Spleen (tissue), 11 donors: Measurements from ENCODE around the gene GPR3. TPM values are rescaled to one million over a fixed set of nuclear protein-coding genes. Genes with fewer than 3 reads are reported as not detected.

Experiments used
- DNase-seq: peaks from one replicate; pipeline ENCODE4 v3.0.0-alpha.2; 2020
- H3K27ac ChIP-seq, 8 donors: fragments of 200-600 bp; sonication (generic) in 7 of 8; 1 replicate in 4 of 8; 2 replicates in 4 of 8; pipeline versions ENCODE4 v1.5.0 to v1.8.0; 2016 to 2021; ENCODE audit warnings: inconsistent platforms in 4 of 8, mild to moderate bottlenecking in 4 of 8, moderate library complexity in 1 of 8
- H3K27me3 ChIP-seq, 7 donors: fragments of 200-600 bp; sonication (generic) in 6 of 7; replicated peaks in 1 of 7; 1 replicate in 4 of 7; 2 replicates in 3 of 7; pipeline versions ENCODE4 v1.5.0 to v1.8.0; 2016 to 2021; ENCODE audit warnings: inconsistent platforms in 3 of 7, mild to moderate bottlenecking in 1 of 7
- H3K36me3 ChIP-seq, 6 donors: fragments of 200-600 bp; sonication (generic) in 5 of 6; 1 replicate in 4 of 6; 2 replicates in 2 of 6; pipeline versions ENCODE4 v1.5.0 to v1.8.0; 2016 to 2021; ENCODE audit warnings: inconsistent platforms in 2 of 6
- H3K4me1 ChIP-seq, 6 donors: fragments of 200-600 bp; sonication (generic) in 5 of 6; 1 replicate in 3 of 6; 2 replicates in 3 of 6; pipeline versions ENCODE4 v1.5.0 to v1.8.0; 2016 to 2021; ENCODE audit warnings: inconsistent platforms in 3 of 6
- H3K4me3 ChIP-seq, 8 donors: fragments of 200-600 bp; sonication (generic) in 7 of 8; 1 replicate in 4 of 8; 2 replicates in 4 of 8; pipeline versions ENCODE4 v1.5.0 to v1.8.0; 2016 to 2021; ENCODE audit warnings: inconsistent platforms in 4 of 8, mild to moderate bottlenecking in 4 of 8, moderate library complexity in 2 of 8
- H3K9me3 ChIP-seq, 8 donors: fragments of 200-600 bp; sonication (generic) in 7 of 8; 1 replicate in 4 of 8; 2 replicates in 4 of 8; pipeline versions ENCODE4 v1.5.0 to v1.8.0; 2016 to 2021; ENCODE audit warnings: inconsistent platforms in 4 of 8
- CTCF ChIP-seq, 11 experiments: fragments of 200-600 bp in 7 of 11; fragments of 450-650 bp in 4 of 11; sonication (generic) in 4 of 11; IDR thresholded peaks in 8 of 11; conservative IDR thresholded peaks in 3 of 11; 1 replicate in 7 of 11; 2 replicates in 4 of 11; pipeline versions ENCODE4 v1.4.0 to v1.8.0; 2016 to 2021; ENCODE audit warnings: antibody characterized with exemption in 11 of 11, inconsistent platforms in 4 of 11, mild to moderate bottlenecking in 1 of 11
- POLR2A ChIP-seq, 3 donors: fragments of 450-650 bp; IDR thresholded peaks; one replicate each; pipeline ENCODE4 v1.5.1; 2017; ENCODE audit warnings: antibody characterized with exemption in 3 of 3, mild to moderate bottlenecking in 1 of 3
- POLR2AphosphoS5 ChIP-seq, 3 donors: sonication (generic); formaldehyde crosslinking; IDR thresholded peaks; one replicate each; pipeline ENCODE4 v1.5.1; 2017; ENCODE audit warnings: antibody characterized with exemption in 3 of 3
- WGBS, 5 donors: extraction: QIAGEN DNeasy Blood & Tissue Kit in 3 of 5; methylation state at CpG; one replicate each; pipeline versions ENCODE4 v1.1.5 to v1.1.7; 2013 to 2018; 5-methylcytosine and 5-hydroxymethylcytosine counted together
- intact Hi-C: fragments of 100-400 bp; cut with DNase I; formaldehyde crosslinking; loops from one replicate; pipeline ENCODE4 v1.15.0; 2023; ENCODE audit warnings: low total_unique reads
- polyA plus RNA-seq, 3 donors: library from polyadenylated mRNA; stranded (reverse); fragments of 200-250 nt; gene quantifications; one replicate each; pipeline ENCODE4 v1.2.1, GENCODE V29; 2013
- total RNA-seq, 7 donors: library from RNA; depleted of rRNA in 3 of 7; stranded (reverse); fragments of >200 nt in 3 of 7; fragmentation: NEBNext Ultra II Directional in 4 of 7; extraction: Animal tissue kit (Norgen Biotek cat#: 25700) in 4 of 7; gene quantifications; one replicate each; pipeline versions ENCODE4 v1.1.0 to v1.2.1, GENCODE V29; 2016 to 2021
- donor health status: healthy with polysubstance abuse.
- donor health status: DM: no; HTN: no; CAD: no; lungs with moderate emphysema.
- donor health status: DM: no; HTN: no; CAD: no.
- donor health status: Bipolar disorder and iron deficiency.
- donor health status: healthy.
- donor health status: DM: no; HTN: no; CAD: no.
- donor health status: DM: yes; HTN: yes; CAD: no.

Gene GPR3
- total and polyA plus RNA-seq, 10 donors: 0.05 to 0.40 (median 0.16) TPM; not detected in 4

GRCh38 chr1:27367160-27367650 lies 25.2 kb upstream of the GPR3 start:
- Histone ChIP-seq H3K36me3 (peaks cover 0 to 25% (median 7%) of the 10 kb centered on the region in 6 donors), H3K27me3 (no peaks in the 10 kb centered on the region), H3K4me1 (peaks cover 19 to 68% (median 55%) of the 10 kb centered on the region in 6 donors), H3K27ac (peak overlapping the region; percentile 61 to 95 (median 90)), H3K4me3 (peak overlapping the region in 7 of 8 donors; percentile 59 to 89 (median 68)), H3K9me3 (no peaks in the 10 kb centered on the region)
- DNase-seq: no peak
- intact Hi-C loops: no loop called here
- no peak for TF ChIP-seq POLR2AphosphoS5 (IDR thresholded peaks at IDR 0.05)
- TF ChIP-seq POLR2A (IDR thresholded peaks at IDR 0.05): no peak
- no peak for TF ChIP-seq CTCF (IDR thresholded peaks at IDR 0.05 in 8 of 11, conservative IDR thresholded peaks at IDR 0.05 in 3 of 11)
- WGBS, 5 donors: 50 to 64% (median 56%) methylated on average over 3 to 8 of the region's 8 CpGs

- Histone ChIP-seq H3K4me3 (no peak overlapping the region), H3K27ac (peak overlapping the region in 5 of 8 donors; percentile 31 to 73 (median 63)), H3K36me3 (peaks cover 0 to 7% (median 0%) of the 10 kb centered on the region in 6 donors), H3K9me3 (no peaks in the 10 kb centered on the region), H3K4me1 (peaks cover 19 to 65% (median 55%) of the 10 kb centered on the region in 6 donors), H3K27me3 (no peaks in the 10 kb centered on the region)
- WGBS, 5 donors: 37 to 55% (median 48%) methylated on average over 12 to 13 of the region's 13 CpGs
- TF ChIP-seq POLR2AphosphoS5 (IDR thresholded peaks at IDR 0.05): no peak
- no peak for TF ChIP-seq CTCF (IDR thresholded peaks at IDR 0.05 in 8 of 11, conservative IDR thresholded peaks at IDR 0.05 in 3 of 11)
- TF ChIP-seq POLR2A (IDR thresholded peaks at IDR 0.05): no peak
- intact Hi-C loops: no loop called here
- DNase-seq: no peak
Observed at GRCh38 chr1:27368869-27369582, 23.4 kb upstream of the GPR3 start.

- 84 to 90% (median 87%) methylated on average over 19 of the region's 19 CpGs for WGBS, 5 donors
- Histone ChIP-seq H3K9me3 (no peaks in the 10 kb centered on the region), H3K27ac (no peak overlapping the region), H3K4me1 (peaks cover 6 to 47% (median 27%) of the 10 kb centered on the region in 6 donors), H3K4me3 (no peak overlapping the region), H3K36me3 (no peaks in the 10 kb centered on the region), H3K27me3 (no peaks in the 10 kb centered on the region)
- intact Hi-C loops: no loop called here
- no peak for DNase-seq
- TF ChIP-seq CTCF (IDR thresholded peaks at IDR 0.05 in 8 of 11, conservative IDR thresholded peaks at IDR 0.05 in 3 of 11): no peak
- no peak for TF ChIP-seq POLR2A (IDR thresholded peaks at IDR 0.05)
- TF ChIP-seq POLR2AphosphoS5 (IDR thresholded peaks at IDR 0.05): no peak
Observed at GRCh38 chr1:27372022-27372807, 20.2 kb upstream of the GPR3 start.
